ENCODE results near the gene GRIN2D.
A peak's percentile ranks its signal among the peaks of the same experiment; 100 is the strongest.

Gene GRIN2D

GRCh38 chr19:48398102-48398374 lies 4.6 kb downstream of the GRIN2D start:
- peak; percentile 47 for DNase-seq

- peak; percentile 69 for DNase-seq
These were observed 5.1 kb downstream of the GRIN2D start for GRCh38 chr19:48398375-48399235.

- peak; percentile 52 for DNase-seq
These were observed 6.7 kb downstream of the GRIN2D start for GRCh38 chr19:48400018-48400742.

- DNase-seq = no peak
These were observed 7.8 kb downstream of the GRIN2D start for GRCh38 chr19:48401287-48401686.

- DNase-seq = no peak
These were observed 10.1 kb downstream of the GRIN2D start for GRCh38 chr19:48403606-48404005.

- DNase-seq = no peak
These were observed 11.7 kb downstream of the GRIN2D start for GRCh38 chr19:48405010-48405659.

GRCh38 chr19:48405850-48406249 lies 12.4 kb downstream of the GRIN2D start:
- DNase-seq = no peak

GRCh38 chr19:48413879-48414587 lies 20.6 kb downstream of the GRIN2D start:
- DNase-seq = peak; percentile 43

GRCh38 chr19:48415395-48415794 lies 21.9 kb downstream of the GRIN2D start:
- DNase-seq = no peak

- no peak for DNase-seq
These were observed 22.3 kb downstream of the GRIN2D start for GRCh38 chr19:48415806-48416221.

- DNase-seq = no peak
These were observed 24.0 kb downstream of the GRIN2D start for GRCh38 chr19:48417421-48417820.

GRCh38 chr19:48418317-48419064 lies 25.0 kb downstream of the GRIN2D start:
- DNase-seq = no peak

GRCh38 chr19:48419158-48419920 lies 25.9 kb downstream of the GRIN2D start:
- peak; percentile 38 for DNase-seq

- no peak for DNase-seq
These were observed 28.1 kb downstream of the GRIN2D start for GRCh38 chr19:48421548-48421947.

- DNase-seq = no peak
These were observed 31.3 kb downstream of the GRIN2D start for GRCh38 chr19:48424694-48425219.

- DNase-seq = no peak
These were observed 35.2 kb downstream of the GRIN2D start for GRCh38 chr19:48428670-48429069.

- DNase-seq = no peak
These were observed 39.9 kb downstream of the GRIN2D start for GRCh38 chr19:48433337-48433736.

GRCh38 chr19:48436586-48436985 lies 43.1 kb downstream of the GRIN2D start:
- DNase-seq = no peak

GRCh38 chr19:48441360-48442050 lies 48.0 kb downstream of the GRIN2D start:
- no peak for DNase-seq

Data from right kidney (tissue), 1 donor.